ENCODE data around the gene ARMH3. TPM values are rescaled to one million over a fixed set of nuclear protein-coding genes. Genes with fewer than 3 reads are reported as not detected.
A peak's percentile ranks its signal among the peaks of the same experiment; 100 is the strongest.
"Not testable (repeated sequence)": the region's sequence is repeated elsewhere in the genome, so short reads cannot be mapped to it uniquely, and the experiment has no call there.

Gene ARMH3
- polyA plus RNA-seq (ENCODE audit: insufficient read length in 4 of 4), result 10 to 100 TPM; 16.6 to 21.1 (median 19.5) TPM

- DNase-seq (ENCODE audit: low read depth in 4 of 4, low spot score in 2 of 4), result peak; percentile 83 to 96 (median 90)
Observed at GRCh38 chr10:102055647-102056419, at the start of gene ARMH3. Gene ARMH3, minus strand, starts transcription at chr10:102056173. Its CDS starts 16,059 bp downstream, at chr10:102040114.

GRCh38 chr10:102102421-102102820 is 46.4 kb upstream of the ARMH3 start:
- DNase-seq (ENCODE audit: low read depth in 4 of 4, low spot score in 2 of 4), result no peak

- no peak for DNase-seq (ENCODE audit: low read depth in 4 of 4, low spot score in 2 of 4)
Observed at GRCh38 chr10:102101152-102101551, 45.2 kb upstream of the ARMH3 start.

- no peak for DNase-seq (ENCODE audit: low read depth in 4 of 4, low spot score in 2 of 4)
Observed at GRCh38 chr10:102096449-102096848, 40.5 kb upstream of the ARMH3 start.

- DNase-seq (ENCODE audit: low read depth in 4 of 4, low spot score in 2 of 4), result no peak
Observed at GRCh38 chr10:102090772-102091171, 34.8 kb upstream of the ARMH3 start.

- DNase-seq (ENCODE audit: low read depth in 4 of 4, low spot score in 2 of 4), result no peak
Observed at GRCh38 chr10:102086196-102086595, 30.2 kb upstream of the ARMH3 start.

GRCh38 chr10:102085336-102085735 is 29.4 kb upstream of the ARMH3 start:
- no peak for DNase-seq (ENCODE audit: low read depth in 4 of 4, low spot score in 2 of 4)

- no peak for DNase-seq (ENCODE audit: low read depth in 4 of 4, low spot score in 2 of 4)
Observed at GRCh38 chr10:102083541-102083940, 27.6 kb upstream of the ARMH3 start.

- DNase-seq (ENCODE audit: low read depth in 4 of 4, low spot score in 2 of 4), result peak in 3 of 4 donors; percentile 43 to 52 (median 51)
Observed at GRCh38 chr10:102072673-102073527, 16.9 kb upstream of the ARMH3 start.

GRCh38 chr10:102069071-102069470 is 13.1 kb upstream of the ARMH3 start:
- no peak for DNase-seq (ENCODE audit: low read depth in 4 of 4, low spot score in 2 of 4)

GRCh38 chr10:102068216-102068615 is 12.2 kb upstream of the ARMH3 start:
- no peak for DNase-seq (ENCODE audit: low read depth in 4 of 4, low spot score in 2 of 4)

- DNase-seq (ENCODE audit: low read depth in 4 of 4, low spot score in 2 of 4), result no peak
Observed at GRCh38 chr10:102067091-102067916, 11.3 kb upstream of the ARMH3 start.

- no peak for DNase-seq (ENCODE audit: low read depth in 4 of 4, low spot score in 2 of 4)
Observed at GRCh38 chr10:102066399-102067088, 10.6 kb upstream of the ARMH3 start.

GRCh38 chr10:102065561-102066398 is 9.8 kb upstream of the ARMH3 start:
- peak in 1 of 4 donors; percentile 11 for DNase-seq (ENCODE audit: low read depth in 4 of 4, low spot score in 2 of 4)

GRCh38 chr10:102064868-102065560 is 9.0 kb upstream of the ARMH3 start, which contains the start of gene HPS6:
Gene HPS6, plus strand, starts transcription at chr10:102065349. Its CDS starts 126 bp downstream, at chr10:102065475.
- peak in 3 of 4 donors; percentile 55 to 78 (median 78) for DNase-seq (ENCODE audit: low read depth in 4 of 4, low spot score in 2 of 4)

GRCh38 chr10:102064503-102064867 is 8.5 kb upstream of the ARMH3 start:
- no peak for DNase-seq (ENCODE audit: low read depth in 4 of 4, low spot score in 2 of 4)

GRCh38 chr10:102059987-102060386 is 4.0 kb upstream of the ARMH3 start:
- no peak for DNase-seq (ENCODE audit: low read depth in 4 of 4, low spot score in 2 of 4)

GRCh38 chr10:102054881-102055646 is 909 bp downstream of the ARMH3 start:
- DNase-seq (ENCODE audit: low read depth in 4 of 4, low spot score in 2 of 4), result not testable (repeated sequence)
